Measurements from ENCODE around the gene GTF2IRD1.
A peak's percentile ranks its signal among the peaks of the same experiment; 100 is the strongest.
"Not testable (repeated sequence)": the region's sequence is repeated elsewhere in the genome, so short reads cannot be mapped to it uniquely, and the experiment has no call there.

GTF2IRD1 gene

DNA sequence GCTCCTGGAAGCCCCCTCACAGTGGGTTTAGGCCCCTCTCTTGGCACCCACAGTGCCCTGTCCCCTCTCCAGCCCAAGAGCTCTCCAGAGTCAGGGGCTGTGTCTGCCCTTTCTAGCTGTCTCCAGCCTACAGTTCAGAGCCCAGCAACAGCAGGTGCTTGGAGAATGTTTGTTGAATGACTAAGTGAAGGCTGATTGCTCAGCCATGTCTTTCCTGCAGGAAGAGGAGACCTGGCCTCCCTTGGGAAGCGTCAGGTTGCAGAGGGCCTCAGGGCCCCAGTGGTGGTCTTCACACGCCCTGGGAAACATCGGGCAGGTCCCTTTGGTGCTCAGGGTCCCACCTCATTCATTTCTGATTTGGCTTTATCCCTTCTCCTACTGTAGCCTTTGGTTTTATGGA lies 62.5 kb downstream of the GTF2IRD1 start:
- no peak for DNase-seq (ENCODE audit: low read depth)

GRCh38 chr7:74518041-74518440 lies 64.3 kb downstream of the GTF2IRD1 start:
- no peak for DNase-seq (ENCODE audit: low read depth)

DNA sequence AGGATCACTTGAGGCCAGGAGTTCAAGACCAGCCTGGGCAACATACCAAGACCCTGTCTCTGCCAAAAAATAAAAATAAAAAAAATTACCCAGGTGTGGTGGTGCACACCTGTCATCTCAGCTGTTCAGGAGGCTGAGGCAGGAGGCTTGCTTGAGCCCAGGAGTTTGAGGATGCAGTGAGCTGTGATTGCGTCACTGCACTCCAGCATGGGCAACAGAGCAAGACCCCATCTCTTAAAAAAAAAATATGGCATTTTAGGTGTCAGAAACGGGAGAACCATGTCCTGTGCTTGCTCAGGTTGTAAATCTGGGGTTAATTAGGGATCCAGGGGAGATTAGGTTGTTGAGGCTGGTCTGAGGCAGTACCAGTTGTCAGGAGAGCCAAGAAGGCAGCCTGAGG lies 64.9 kb downstream of the GTF2IRD1 start:
- no peak for DNase-seq (ENCODE audit: low read depth)

- no peak for DNase-seq (ENCODE audit: low read depth)
Measured at GRCh38 chr7:74519395-74519794, 65.7 kb downstream of the GTF2IRD1 start.

- DNase-seq (ENCODE audit: low read depth) = no peak
Measured at GRCh38 chr7:74521855-74522254, 68.1 kb downstream of the GTF2IRD1 start.

- DNase-seq (ENCODE audit: low read depth) = no peak
Measured at GRCh38 chr7:74522281-74522905, 68.7 kb downstream of the GTF2IRD1 start.

DNA sequence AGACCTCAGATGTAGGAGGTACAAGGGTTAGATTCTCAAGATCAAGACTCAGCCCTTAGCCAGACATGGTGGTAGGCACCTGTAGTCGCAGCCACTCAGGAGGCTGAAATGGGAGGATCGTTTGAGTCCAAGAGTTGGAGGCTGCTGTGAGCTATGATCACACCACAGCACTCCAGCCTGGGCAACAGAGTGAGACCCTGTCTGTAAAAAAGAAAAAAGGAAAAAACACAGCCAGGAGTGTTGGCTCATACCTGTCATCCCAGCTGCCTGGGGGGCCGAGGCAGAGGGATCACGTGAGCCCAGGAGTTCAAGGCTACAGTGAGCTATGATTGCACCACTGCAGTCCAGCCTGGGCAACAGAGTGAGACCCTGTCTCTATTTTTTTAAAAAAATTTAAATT lies 69.3 kb downstream of the GTF2IRD1 start:
- no peak for DNase-seq (ENCODE audit: low read depth)

DNA sequence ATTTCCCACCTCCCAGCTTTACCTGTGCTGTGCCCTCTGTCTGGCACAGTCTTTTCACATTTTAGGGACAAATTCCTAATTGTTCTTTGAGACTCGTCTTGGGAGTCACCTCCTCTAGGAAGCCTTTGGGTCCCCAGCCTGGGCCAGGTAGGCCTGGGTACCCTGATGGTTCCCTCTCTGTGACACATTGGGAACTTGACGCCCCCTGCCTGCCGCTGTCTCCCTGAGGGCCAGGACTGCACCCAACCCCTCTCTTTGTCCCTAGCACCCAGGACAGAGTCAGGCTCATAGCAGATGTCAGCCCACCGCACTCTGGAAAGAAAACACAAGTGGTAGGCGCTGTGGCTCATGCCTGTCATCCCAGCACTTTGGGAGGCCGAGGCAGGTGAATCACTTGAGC lies 71.4 kb downstream of the GTF2IRD1 start:
- DNase-seq (ENCODE audit: low read depth) = no peak

- no peak for DNase-seq (ENCODE audit: low read depth)
Measured at GRCh38 chr7:74525881-74526280, 72.2 kb downstream of the GTF2IRD1 start.

GRCh38 chr7:74526780-74527179 lies 73.1 kb downstream of the GTF2IRD1 start:
- DNase-seq (ENCODE audit: low read depth) = no peak

- DNase-seq (ENCODE audit: low read depth) = no peak
Measured at GRCh38 chr7:74527842-74528241, 74.1 kb downstream of the GTF2IRD1 start.

GRCh38 chr7:74528773-74529172 lies 75.1 kb downstream of the GTF2IRD1 start:
- not testable (repeated sequence) for DNase-seq (ENCODE audit: low read depth)

- no peak for DNase-seq (ENCODE audit: low read depth)
Measured at GRCh38 chr7:74535951-74536356, 82.2 kb downstream of the GTF2IRD1 start.

DNA sequence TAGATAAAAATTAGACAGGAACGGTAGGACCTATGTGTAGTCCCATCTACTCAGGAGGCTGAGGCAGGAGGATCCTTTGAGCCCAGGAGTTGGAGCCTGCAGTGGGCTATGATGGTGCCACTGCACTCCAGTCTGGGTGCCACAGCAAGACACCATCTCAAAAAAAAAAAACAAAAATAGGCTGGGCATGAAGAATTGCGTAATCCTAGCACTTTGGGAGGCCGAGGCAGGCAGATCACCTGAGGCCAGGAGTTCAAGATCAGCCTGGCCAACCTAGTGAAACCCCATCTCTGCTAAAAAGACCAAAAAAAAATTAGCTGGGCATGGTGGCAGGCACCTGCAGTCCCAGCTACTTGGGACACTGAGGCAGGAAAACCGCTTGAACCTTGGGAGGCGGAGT lies 88.2 kb downstream of the GTF2IRD1 start:
- DNase-seq (ENCODE audit: low read depth) = not testable (repeated sequence)

- no peak for DNase-seq (ENCODE audit: low read depth)
Measured at GRCh38 chr7:74542558-74543117, 88.9 kb downstream of the GTF2IRD1 start.

- peak; percentile 11 for DNase-seq (ENCODE audit: low read depth)
Measured at GRCh38 chr7:74544706-74545469, 91.2 kb downstream of the GTF2IRD1 start.

DNA sequence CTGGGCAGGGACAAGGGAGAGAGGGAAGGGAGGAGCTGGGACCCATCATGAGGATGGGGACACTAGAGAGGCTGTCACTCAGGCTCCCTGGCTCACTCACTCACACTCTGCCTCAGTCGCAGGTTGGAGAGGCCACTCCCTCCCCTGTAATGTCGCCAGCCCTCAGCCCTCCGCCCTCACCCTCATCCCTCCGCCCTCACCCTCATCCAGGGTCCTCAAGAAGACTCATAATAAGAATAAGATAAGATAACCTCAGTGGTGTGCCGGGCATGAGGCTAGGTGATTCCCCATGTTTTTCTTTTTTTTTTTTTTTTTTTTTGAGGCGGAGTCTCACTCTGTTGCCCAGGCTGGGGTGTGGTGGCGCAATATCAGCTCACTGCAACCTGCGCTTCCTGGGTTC lies 92.2 kb downstream of the GTF2IRD1 start:
- no peak for DNase-seq (ENCODE audit: low read depth)

- DNase-seq (ENCODE audit: low read depth) = not testable (repeated sequence)
Measured at GRCh38 chr7:74553596-74554012, 99.9 kb downstream of the GTF2IRD1 start.

DNA sequence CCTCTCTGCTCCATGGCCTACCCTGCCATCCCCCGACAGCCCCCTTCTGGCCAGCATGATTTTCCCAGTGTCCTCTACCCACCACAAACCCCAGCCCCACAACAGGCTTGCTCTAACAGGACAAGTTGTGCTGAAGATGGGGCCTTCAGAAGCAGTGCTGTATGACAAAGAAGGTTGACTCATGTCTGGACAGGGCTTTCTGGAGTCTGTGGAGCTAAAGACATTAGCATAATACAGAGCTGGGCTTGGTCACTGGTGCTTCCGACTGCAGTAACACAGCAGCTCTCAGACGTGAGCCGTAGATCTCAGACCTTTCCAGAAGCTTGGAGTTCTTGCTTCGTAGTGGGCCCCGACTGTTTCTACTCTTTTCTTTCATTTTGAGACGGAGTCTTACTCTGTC lies 100.5 kb downstream of the GTF2IRD1 start:
- no peak for DNase-seq (ENCODE audit: low read depth)

DNA sequence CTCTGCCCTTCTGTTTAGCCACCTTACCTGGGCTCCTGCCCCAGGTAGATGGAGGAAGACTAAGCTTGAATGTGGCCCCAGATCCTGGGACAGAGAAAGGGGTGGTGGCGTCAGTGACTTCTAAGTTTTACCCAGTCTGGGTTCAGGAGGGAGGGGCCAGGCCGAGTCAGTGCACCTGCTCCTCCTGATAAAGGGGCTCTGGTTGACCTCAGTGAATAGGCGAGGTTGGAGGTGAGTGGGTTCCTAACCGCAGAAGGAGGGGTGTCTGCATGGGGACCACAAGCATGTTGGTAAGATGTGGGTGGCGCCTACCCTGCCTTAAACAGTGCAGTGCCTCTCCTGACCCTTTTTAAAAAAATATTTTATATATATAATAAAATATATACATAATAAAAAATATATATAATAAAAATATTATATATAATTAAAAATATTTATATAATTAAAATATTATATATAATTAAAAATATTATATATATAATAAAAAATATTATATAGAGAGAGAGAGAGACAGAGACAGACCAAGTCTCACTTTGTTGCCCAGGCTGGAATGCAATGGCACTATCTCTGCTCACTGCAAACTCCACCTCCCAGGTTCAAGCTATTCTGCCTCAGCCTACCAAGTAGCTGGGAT lies 106.5 kb downstream of the GTF2IRD1 start:
- no peak for DNase-seq (ENCODE audit: low read depth)

DNA sequence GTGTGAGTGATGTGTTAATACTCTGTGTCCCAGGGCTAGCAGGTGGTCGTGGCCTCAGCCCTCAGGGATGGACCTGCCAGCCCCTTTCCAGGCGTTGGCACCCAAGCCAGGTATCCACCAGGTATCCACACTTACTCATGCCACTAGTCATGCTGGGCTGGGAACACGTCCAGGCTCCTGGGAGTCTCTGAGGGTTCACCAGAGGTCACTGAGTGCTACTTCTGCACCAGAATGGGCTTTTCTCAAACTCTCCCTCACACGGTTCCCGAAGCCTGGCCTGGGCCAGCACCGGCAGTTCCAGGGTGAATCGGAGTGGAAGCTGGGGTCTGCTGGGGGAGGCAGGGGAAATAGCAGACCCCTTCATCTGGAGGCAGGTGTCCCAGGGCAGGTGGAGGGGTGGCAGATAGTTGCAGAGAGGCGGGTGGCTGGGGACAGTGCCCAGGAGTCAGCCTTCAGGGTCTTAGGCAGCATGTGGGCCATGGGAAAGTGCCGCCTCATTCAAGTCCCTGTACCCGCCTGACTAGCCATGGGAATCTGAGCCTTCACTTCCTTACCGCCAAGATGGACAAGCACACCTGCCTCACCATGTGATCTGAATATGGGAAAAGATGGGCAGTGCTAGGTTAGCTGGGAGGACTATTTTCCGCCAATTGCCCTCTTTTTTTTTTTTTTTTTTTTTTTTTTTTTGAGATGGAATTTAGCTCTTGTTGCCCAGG lies 108.3 kb downstream of the GTF2IRD1 start:
- no peak for DNase-seq (ENCODE audit: low read depth)

DNA sequence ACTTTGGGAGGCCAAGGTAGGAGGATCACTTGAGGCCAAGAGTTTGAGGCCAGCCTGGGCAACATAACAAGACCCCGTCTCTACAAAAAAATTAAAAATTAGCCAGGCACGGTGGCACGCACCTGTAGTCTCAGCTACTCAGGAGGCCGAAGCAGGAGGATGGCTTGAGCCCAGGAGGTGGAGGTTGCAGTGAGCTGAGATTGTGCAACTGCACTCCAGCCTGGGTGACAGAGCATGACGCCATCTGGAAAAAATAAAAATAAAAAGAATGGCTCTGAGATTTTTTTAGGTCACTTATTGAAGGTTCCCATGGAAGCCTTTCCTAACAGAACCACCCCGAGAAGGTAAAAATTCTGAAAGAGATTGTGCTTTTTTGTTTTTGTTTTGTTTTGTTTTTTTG lies 109.9 kb downstream of the GTF2IRD1 start:
- not testable (repeated sequence) for DNase-seq (ENCODE audit: low read depth)

All from activated T-cell treated with anti-CD3 and anti-CD28 coated beads for 1 hour (primary cell).